NCI-H1417 treated with DMSO at 0.1 percent for 48 hours (cell line): ENCODE data around the gene KCNMA1.

Experiments
- DNase-seq: peaks from one replicate; lab custom pipeline; 2025; lab: John Stamatoyannopoulos, UW

KCNMA1 gene

GRCh38 chr10:76939933-76940468 is 697.6 kb downstream of the KCNMA1 start:
- DNase-seq: peak; percentile 4

DNA sequence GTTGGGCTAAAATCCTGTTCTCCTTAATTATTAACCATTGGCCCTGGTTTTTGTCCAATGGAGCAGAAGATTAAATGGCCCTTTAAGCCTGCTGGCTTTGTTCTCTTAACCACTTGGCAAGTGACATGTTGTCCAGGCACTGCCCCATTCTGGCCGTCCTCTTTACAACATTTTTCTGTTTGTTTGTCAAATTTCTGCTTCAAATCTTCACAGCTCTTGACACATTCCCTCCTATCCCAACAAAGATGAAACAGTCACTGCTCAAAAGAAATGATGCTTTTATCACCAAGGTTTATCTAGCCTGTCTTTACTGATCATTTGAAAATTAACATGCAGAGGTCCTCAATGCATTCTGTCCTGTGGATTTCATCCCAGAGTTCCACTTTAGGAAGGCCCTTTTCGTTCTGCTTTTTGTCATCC is 700.4 kb downstream of the KCNMA1 start:
- no peak for DNase-seq

- no peak for DNase-seq
These were observed 701.5 kb downstream of the KCNMA1 start for GRCh38 chr10:76935941-76936613.

- no peak for DNase-seq
These were observed 709.0 kb downstream of the KCNMA1 start for GRCh38 chr10:76928565-76928964.

DNA sequence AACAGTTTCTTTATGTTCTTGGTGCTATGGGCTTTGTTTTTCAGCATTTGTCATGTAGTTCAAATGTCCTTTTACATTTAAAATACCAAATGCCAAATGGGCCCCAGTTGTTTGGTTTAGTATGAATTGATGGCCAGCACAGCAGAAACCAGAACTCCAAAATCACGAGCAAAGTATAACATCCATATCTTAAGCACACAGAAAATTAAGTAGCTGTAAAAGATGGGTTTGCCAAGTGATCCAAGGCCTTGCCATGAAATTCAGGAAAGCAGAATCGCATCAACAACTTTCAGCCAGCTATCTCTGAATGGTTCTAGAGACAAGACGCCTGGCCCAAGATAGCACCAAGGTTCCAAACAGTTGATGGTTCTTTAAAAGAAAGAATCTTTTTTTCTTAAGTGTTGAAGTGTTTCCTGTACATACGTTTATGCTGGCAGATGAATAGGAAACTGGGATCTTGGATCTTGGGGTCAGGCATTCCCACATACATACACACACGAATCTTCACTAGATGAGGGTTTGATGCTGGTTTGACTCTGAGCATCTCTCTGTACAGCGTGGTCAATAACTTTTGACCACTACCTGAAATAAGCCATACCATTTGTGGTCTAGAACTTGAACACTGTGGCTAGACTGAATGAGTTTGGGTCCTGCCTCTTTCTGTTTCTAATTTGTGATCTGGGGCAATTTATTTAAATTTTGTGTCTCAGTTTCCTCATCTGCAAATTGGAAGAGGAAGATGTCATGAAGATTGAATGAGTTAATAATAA is 711.8 kb downstream of the KCNMA1 start:
- DNase-seq: no peak

DNA sequence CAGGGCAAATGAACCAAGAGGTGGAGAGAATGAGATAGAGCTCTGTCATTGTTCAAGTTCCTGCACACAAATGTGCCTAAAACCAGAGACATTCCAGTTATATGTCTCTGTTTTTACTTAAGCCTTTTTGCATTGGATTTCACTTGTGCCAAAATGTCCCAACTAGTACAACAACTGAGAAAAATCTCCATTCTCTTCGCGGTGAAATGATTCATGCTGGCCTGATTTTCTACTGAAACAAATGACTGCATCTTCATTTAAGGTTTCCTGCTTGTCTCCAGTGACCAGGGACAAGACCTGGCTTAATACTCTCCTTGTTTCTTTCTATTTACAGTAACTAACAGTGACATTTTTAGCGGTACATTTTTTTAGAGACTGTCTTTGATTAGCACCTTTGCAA is 714.9 kb downstream of the KCNMA1 start:
- no peak for DNase-seq

DNA sequence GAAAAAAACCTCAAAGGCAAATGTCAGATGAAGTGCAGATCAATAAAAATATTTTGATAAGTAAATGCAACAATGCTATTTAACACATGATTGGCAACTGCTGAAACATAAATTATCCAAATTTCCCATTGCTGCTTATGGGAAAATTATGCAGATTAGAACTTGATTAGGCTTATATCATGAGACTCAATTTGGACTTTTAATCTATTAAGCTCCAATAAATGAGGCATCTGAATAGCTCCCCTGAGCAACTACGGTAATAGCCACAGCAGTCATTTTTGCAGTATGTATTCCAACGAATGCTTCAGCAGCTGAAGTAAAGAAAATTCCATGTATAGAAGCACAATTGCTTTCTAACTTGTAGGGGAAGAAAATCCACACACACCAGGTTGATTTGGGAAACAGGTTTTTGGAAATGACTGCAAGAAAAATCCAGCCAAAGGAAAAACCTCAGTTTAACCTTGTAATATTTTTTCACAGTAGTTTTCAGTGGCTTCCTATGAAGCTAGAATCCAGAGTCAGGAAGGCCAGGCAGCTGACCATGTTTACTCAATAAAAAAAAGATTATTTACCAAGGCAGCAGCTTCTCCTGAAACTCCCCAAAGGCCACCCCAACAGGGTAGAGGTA is 716.1 kb downstream of the KCNMA1 start:
- DNase-seq: no peak

- DNase-seq: no peak
These were observed 717.0 kb downstream of the KCNMA1 start for GRCh38 chr10:76920581-76920980.

DNA sequence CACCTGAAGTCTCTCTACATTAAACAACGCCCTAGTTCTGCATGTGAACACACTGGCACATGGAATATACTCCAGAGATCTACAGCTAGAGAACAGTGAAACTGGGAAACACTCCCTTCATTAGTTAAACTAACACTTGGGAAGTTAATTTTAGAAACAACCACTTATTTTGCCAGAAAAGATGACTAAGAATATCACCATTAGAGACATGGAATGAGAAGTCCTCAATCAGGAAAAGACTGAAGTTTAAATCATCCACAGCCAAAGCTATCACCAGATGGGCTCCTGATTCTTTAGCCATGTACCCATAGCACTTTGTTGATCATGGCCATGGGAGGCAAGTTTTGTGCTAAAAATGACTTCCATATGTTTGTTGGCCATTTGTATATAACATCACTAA is 719.5 kb downstream of the KCNMA1 start:
- no peak for DNase-seq

- DNase-seq: no peak
These were observed 720.5 kb downstream of the KCNMA1 start for GRCh38 chr10:76917071-76917470.

DNA sequence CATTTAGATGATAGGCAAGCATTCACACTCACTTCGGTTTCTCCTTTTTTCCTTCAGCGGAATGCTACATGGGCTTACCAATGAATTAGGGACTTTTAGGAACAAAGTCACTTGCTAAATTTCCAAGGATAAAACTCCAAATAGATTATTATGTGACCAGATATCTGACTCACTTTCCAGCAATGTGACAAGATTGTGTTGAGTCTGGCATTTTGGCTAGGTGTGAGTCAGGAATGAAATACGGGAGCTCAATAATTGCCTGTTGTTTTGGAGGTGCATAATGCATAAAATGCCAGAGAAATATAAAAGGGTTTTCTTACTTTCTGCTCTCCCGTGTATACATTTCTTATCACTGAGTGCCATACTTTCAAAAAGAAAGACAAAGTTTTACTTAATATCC is 721.1 kb downstream of the KCNMA1 start:
- no peak for DNase-seq

DNA sequence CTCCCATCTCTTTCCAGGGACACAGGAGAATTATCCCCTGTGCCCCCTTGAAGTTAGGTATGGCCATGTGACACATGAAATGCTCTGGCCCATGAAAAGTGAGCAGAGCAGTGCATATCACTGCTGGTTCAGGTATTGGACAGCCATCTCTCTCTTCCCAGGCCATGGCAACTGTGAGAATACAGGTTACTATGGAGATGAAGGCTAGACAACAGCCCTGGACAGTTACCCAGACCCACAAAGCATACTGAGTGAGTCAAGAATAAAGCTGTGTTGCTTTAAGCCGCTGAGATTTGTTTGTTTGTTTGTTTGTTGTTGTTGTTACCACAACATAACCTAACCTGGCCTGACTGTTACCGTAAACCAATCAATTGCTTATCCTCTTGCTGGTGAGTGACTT is 722.3 kb downstream of the KCNMA1 start:
- DNase-seq: no peak

GRCh38 chr10:76911184-76911583 is 726.4 kb downstream of the KCNMA1 start:
- DNase-seq: no peak

DNA sequence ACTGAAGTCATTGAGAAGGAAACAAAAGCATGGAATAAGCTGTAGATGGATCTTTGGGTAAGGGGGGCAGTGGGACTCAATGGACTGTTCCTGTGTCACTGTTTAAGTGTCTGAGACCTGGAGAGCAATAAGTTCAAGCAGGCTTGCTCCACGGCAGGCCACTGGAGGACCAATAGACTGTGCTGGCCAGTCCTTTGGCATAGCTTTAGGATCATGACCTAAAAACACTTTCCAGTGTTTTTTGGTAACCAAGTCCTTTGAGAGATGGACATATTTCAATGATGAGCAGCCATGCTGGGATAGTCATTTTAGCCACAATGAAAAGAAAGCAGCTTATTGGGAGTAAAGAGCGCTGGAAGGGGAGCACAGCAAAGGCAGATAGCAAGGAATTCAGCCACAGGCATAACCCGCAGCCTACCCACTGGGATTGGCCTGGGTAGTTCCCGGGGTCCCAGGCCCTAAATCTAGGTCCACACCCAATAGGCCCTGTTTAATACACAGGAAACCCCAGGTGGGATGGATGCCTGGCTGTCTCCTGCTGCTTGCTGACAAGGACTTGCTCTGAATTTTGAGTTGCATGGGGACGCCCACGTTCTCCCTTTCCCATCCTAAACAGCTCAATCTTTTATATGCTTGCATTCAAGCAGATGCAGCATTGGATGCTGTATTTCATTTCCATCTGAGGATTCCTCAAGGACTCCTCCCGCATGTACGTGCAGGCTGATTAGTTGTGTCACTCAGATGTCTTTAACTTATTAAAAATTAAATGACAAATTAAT is 727.2 kb downstream of the KCNMA1 start:
- no peak for DNase-seq

GRCh38 chr10:76906256-76906655 is 731.4 kb downstream of the KCNMA1 start:
- no peak for DNase-seq

GRCh38 chr10:76905251-76905650 is 732.4 kb downstream of the KCNMA1 start:
- DNase-seq: no peak

GRCh38 chr10:76903387-76903945 is 734.1 kb downstream of the KCNMA1 start:
- no peak for DNase-seq

- no peak for DNase-seq
These were observed 734.7 kb downstream of the KCNMA1 start for GRCh38 chr10:76902949-76903348.

- no peak for DNase-seq
These were observed 735.9 kb downstream of the KCNMA1 start for GRCh38 chr10:76901701-76902100.

GRCh38 chr10:76899490-76899889 is 738.1 kb downstream of the KCNMA1 start:
- no peak for DNase-seq

GRCh38 chr10:76892766-76893479 is 744.7 kb downstream of the KCNMA1 start:
- no peak for DNase-seq
